PC-3 (cell line): Measurements from ENCODE around the gene WLS. TPM values are rescaled to one million over a fixed set of nuclear protein-coding genes. Genes with fewer than 3 reads are reported as not detected.

Experiments
- ATAC-seq: fragments of 200-7000 bp; cut with Tn5 transposase; 2 replicates; pipeline ENCODE4 v1.9.1; 2020; ENCODE audit warnings: mild to moderate bottlenecking, moderate library complexity
- BruUV-seq: library from RNA; stranded (reverse); fragments of 400-500 nt; replicated peaks from 2 replicates; lab custom pipeline; 2021; lab: Mats Ljungman, UMichigan
- CTCF ChIA-PET: fragments of 300-600 bp; sonication (Branson Sonifier 250); formaldehyde crosslinking; loops from one replicate; lab custom pipeline; 2022; ENCODE audit warnings: antibody characterized with exemption; lab: Charles Lee
- POLR2A ChIA-PET: fragments of 300-600 bp; sonication (Branson Sonifier 250); formaldehyde crosslinking; loops from one replicate; lab custom pipeline; 2022; ENCODE audit warnings: antibody characterized with exemption; ENCODE audit not compliant: unreplicated experiment; lab: Charles Lee
- DNase-seq: peaks from one replicate; pipeline ENCODE4 v3.0.0-alpha.2; 2015
- H2AFZ ChIP-seq: fragments of 300-600 bp; sonication (generic); 2 replicates; pipeline ENCODE4 v1.6.0; 2016; ENCODE audit warnings: antibody characterized with exemption, low read length
- H3F3A ChIP-seq: fragments of 300-600 bp; sonication (generic); one replicate; pipeline ENCODE4 v1.6.0; 2017; ENCODE audit warnings: antibody characterized with exemption, low read length, control low read depth, mild to moderate bottlenecking; ENCODE audit not compliant: unreplicated experiment
- H3K27ac ChIP-seq: fragments of 300-600 bp; sonication (generic); 2 replicates; pipeline ENCODE4 v1.5.1; 2016; ENCODE audit warnings: mild to moderate bottlenecking, low read length
- H3K27me3 ChIP-seq: fragments of 300-600 bp; sonication (generic); 2 replicates; pipeline ENCODE4 v1.6.1; 2016; ENCODE audit warnings: low read length, mixed read lengths
- H3K36me3 ChIP-seq: fragments of 300-600 bp; sonication (generic); 2 replicates; pipeline ENCODE4 v1.6.1; 2016; ENCODE audit warnings: low read depth, mixed run types, low read length, mixed read lengths
- H3K4me1 ChIP-seq: fragments of 300-600 bp; sonication (generic); 2 replicates; pipeline ENCODE4 v1.5.1; 2016; ENCODE audit warnings: low read length; ENCODE audit not compliant: insufficient read depth
- H3K4me2 ChIP-seq: fragments of 300-600 bp; sonication (generic); 2 replicates; pipeline ENCODE4 v1.6.0; 2016; ENCODE audit warnings: low read length
- H3K4me3 ChIP-seq: fragments of 300-600 bp; sonication (generic); 2 replicates; pipeline ENCODE4 v1.5.1; 2016; ENCODE audit warnings: mild to moderate bottlenecking, low read length, mixed read lengths
- H3K79me2 ChIP-seq: fragments of 300-600 bp; sonication (generic); 2 replicates; pipeline ENCODE4 v1.6.1; 2017; ENCODE audit warnings: low read length, mixed read lengths
- H3K9ac ChIP-seq: fragments of 300-600 bp; sonication (generic); 2 replicates; pipeline ENCODE4 v1.6.0; 2016; ENCODE audit warnings: mild to moderate bottlenecking, low read length
- H3K9me2 ChIP-seq: fragments of 300-600 bp; sonication (generic); replicated peaks from 2 replicates; pipeline ENCODE4 v1.6.1; 2016; ENCODE audit warnings: mixed run types, low read length, mixed read lengths
- H3K9me3 ChIP-seq: fragments of 300-600 bp; sonication (generic); 2 replicates; pipeline ENCODE4 v1.6.1; 2016; ENCODE audit warnings: low read length, mixed read lengths
- H4K20me1 ChIP-seq: fragments of 300-600 bp; sonication (generic); 2 replicates; pipeline ENCODE4 v1.6.1; 2016; ENCODE audit warnings: low read length, mixed read lengths
- CTCF ChIP-seq: fragments of 300-600 bp; sonication (generic); conservative IDR thresholded peaks from 2 replicates; pipeline ENCODE4 v1.5.1; 2017; ENCODE audit warnings: antibody characterized with exemption, low read depth, mild to moderate bottlenecking, low read length
- EZH2 ChIP-seq: fragments of 300-600 bp; sonication (generic); IDR thresholded peaks from one replicate; pipeline ENCODE4 v1.6.1; 2017; ENCODE audit warnings: antibody characterized with exemption, mild to moderate bottlenecking, low read length; ENCODE audit not compliant: unreplicated experiment
- EZH2phosphoT487 ChIP-seq: fragments of 300-600 bp; sonication (generic); IDR thresholded peaks from 2 replicates; pipeline ENCODE4 v1.6.1; 2018; ENCODE audit warnings: mild to moderate bottlenecking, antibody characterized with exemption, low read length, borderline replicate concordance
- intact Hi-C: fragments of 100-400 bp; cut with micrococcal nuclease; formaldehyde crosslinking; loops from 2 replicates; pipeline ENCODE4 v1.9.0; 2023
- total RNA-seq: library from RNA; depleted of rRNA; stranded (reverse); fragments of >200 nt; gene quantifications from 2 replicates; pipeline ENCODE4 v1.2.3, GENCODE V29; 2014

The WLS gene
- total RNA-seq, 1 experiment from 2014 or later, result 19.1 TPM

DNA sequence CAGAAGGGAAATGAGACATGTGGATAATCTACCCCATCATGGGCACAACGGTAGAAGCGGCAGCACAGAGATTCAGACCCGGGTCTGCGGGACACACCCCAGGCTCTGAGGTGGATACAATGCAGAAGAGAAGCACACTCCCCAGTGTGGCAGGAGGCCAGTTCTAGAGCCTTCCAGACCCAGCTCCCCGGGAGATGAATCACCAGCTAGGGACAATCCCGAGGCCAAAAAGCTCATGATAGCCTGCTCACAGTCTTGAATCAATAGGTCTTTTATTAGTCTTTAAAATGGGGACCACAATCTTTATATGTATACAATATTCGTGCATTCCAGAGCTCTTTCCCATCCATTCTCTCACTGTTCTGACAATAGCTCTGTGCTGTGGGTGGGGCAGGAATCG, 124.6 kb downstream of the WLS start:
- Histone ChIP-seq H2AFZ (no peak overlapping the region), H3K36me3 (no peaks in the 10 kb centered on the region), H3K4me2 (0 out of 2 replicates have a peak overlapping the region, but pooled peaks have one; percentile 6), H3F3A (no peaks in the 10 kb centered on the region), H3K79me2 (no peaks in the 10 kb centered on the region), H4K20me1 (no peaks in the 10 kb centered on the region), H3K4me3 (no peak overlapping the region), H3K9ac (no peak overlapping the region), H3K9me3 (no peaks in the 10 kb centered on the region), H3K4me1 (peaks cover 23% of the 10 kb centered on the region), H3K27me3 (no peaks in the 10 kb centered on the region), H3K9me2 (no peaks in the 10 kb centered on the region), H3K27ac (no peak overlapping the region)
- TF ChIP-seq CTCF (no peak), EZH2 (no peak), EZH2phosphoT487 (no peak)
- DNase-seq (peak; percentile 70), ATAC-seq (peak; percentile 48)
- ChIA-PET POLR2A (no interaction called here), CTCF (interaction anchor here (1.6 kb wide), 1 partner anchor 257 kb away, joined by 6 read pairs; no protein-coding TSS in a partner anchor)
- intact Hi-C loops, result no loop called here
- BruUV-seq, result no TSS peak

- Histone ChIP-seq H3K4me2 (no peak overlapping the region), H4K20me1 (no peaks in the 10 kb centered on the region), H3K36me3 (no peaks in the 10 kb centered on the region), H3K9me3 (no peaks in the 10 kb centered on the region), H3K4me1 (peaks cover 5% of the 10 kb centered on the region), H3K79me2 (no peaks in the 10 kb centered on the region), H3F3A (no peaks in the 10 kb centered on the region), H3K4me3 (no peak overlapping the region), H2AFZ (no peak overlapping the region), H3K27me3 (no peaks in the 10 kb centered on the region), H3K27ac (no peak overlapping the region), H3K9me2 (no peaks in the 10 kb centered on the region), H3K9ac (no peak overlapping the region)
- CTCF ChIA-PET, result interaction anchor here (1.0 kb wide), 1 partner anchor 569 kb away, joined by 4 read pairs; no protein-coding TSS in a partner anchor
- no peak; the same call in 1 of the 2 replicates for ATAC-seq
- intact Hi-C loops, result no loop called here
- TF ChIP-seq CTCF (no peak), EZH2 (no peak), EZH2phosphoT487 (no peak)
- POLR2A ChIA-PET, result no interaction called here
- BruUV-seq, result no TSS peak
- DNase-seq, result peak; percentile 32
Measured at GRCh38 chr1:68103884-68104554, 128.3 kb downstream of the WLS start.

DNA sequence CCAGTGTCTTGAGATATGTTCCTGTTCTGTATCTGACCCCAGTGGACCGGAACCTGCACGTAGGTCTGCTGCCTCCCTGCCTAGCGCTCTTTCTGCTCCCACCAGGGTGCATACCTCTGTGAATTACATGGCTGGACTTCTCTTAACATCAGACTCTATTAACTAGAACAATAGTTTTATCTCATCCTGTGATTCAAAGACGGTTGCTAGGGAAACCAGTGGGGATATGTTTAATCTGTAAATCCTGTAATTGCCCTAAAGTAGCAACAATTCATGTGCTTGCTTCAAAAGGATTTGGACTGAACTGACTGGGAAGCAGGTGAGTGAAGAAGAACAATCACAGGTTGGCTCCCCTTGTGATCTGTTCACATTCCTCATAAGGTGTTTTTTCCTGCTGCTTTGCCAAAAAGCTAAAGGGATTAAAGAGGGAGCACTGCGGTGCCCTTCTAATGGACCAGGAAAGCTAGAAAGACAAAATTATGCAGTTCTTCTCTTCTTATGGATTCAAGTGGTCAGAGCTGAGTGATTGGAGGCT, 129.2 kb downstream of the WLS start:
- H3K9ac ChIP-seq, result no peak overlapping the region
- ATAC-seq, result no peak
- peaks cover 3% of the 10 kb centered on the region for H3K4me1 ChIP-seq
- no peaks in the 10 kb centered on the region for H3F3A ChIP-seq
- DNase-seq, result no peak
- TF ChIP-seq EZH2 (no peak), EZH2phosphoT487 (no peak), CTCF (no peak)
- intact Hi-C loops, result no loop called here
- H3K27me3 ChIP-seq, result no peaks in the 10 kb centered on the region
- H4K20me1 ChIP-seq, result no peaks in the 10 kb centered on the region
- no peaks in the 10 kb centered on the region for H3K9me2 ChIP-seq
- no peak overlapping the region for H3K4me3 ChIP-seq
- POLR2A ChIA-PET, result no interaction called here
- no peaks in the 10 kb centered on the region for H3K36me3 ChIP-seq
- no peaks in the 10 kb centered on the region for H3K79me2 ChIP-seq
- no peaks in the 10 kb centered on the region for H3K9me3 ChIP-seq
- no peak overlapping the region for H3K27ac ChIP-seq
- no peak overlapping the region for H3K4me2 ChIP-seq
- BruUV-seq, result no TSS peak
- CTCF ChIA-PET, result no interaction called here
- H2AFZ ChIP-seq, result no peak overlapping the region
